ENCODE data around the gene IQCF6.
"Not testable (repeated sequence)": the region's sequence is repeated elsewhere in the genome, so short reads cannot be mapped to it uniquely, and the experiment has no call there.

The IQCF6 gene

DNA sequence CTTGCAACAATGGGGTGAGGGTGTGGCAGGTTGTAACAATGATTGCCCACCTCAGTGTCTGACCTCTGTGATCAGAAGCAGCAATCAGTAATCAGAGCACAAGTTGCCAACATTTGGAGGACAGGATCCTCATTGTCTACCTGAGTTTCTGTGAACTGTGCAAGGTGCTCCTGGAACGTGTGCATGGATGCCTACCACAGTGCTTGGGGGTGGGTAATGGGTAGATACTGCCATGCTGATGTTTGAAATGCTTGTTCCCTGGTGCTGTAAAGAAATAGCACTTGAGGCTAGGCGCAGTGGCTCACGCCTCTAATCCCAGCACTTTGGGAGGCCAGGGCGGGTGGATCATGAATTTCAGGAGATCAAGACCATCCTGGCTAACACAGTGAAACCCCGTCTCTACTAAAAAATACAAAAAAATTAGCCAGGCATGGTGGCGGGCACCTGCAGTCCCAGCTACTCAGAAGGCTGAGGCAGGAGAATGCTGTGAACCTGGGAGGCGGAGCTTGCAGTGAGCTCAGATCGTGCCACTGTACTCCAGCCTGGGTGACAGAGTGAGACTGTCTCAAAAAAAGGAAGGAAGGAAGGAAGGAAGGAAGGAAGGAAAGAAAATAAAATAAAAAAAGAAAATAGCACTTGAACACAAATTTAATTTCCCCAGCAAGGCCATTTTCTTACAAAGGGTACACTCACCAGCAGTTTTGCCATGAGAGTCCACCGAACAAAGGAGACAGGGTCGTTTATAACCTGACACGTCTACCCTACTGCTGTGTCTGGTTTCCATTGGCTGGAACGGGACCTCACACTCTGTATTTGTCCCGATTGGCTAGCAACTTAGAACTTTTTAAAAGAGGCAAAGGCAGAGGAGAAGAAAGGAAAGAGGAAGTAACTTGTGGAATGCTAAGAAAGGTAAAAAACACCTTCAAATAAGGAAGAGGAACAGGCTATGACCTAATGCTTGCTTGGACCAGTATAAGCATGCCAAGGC is 25.0 kb downstream of the IQCF6 start:
- not testable (repeated sequence) for H3K9ac ChIP-seq (ENCODE audit: low read depth, low read length); H3K36me3 ChIP-seq (ENCODE audit: insufficient read depth, low read depth, low read length); H3K9me3 ChIP-seq (ENCODE audit: insufficient read depth, low read depth, low read length); H3K4me1 ChIP-seq (ENCODE audit: insufficient read depth, low read length); H3K27me3 ChIP-seq (ENCODE audit: insufficient read depth, low read length); H3K27ac ChIP-seq (ENCODE audit: low read length); H3K4me3 ChIP-seq (ENCODE audit: low read length)

DNA sequence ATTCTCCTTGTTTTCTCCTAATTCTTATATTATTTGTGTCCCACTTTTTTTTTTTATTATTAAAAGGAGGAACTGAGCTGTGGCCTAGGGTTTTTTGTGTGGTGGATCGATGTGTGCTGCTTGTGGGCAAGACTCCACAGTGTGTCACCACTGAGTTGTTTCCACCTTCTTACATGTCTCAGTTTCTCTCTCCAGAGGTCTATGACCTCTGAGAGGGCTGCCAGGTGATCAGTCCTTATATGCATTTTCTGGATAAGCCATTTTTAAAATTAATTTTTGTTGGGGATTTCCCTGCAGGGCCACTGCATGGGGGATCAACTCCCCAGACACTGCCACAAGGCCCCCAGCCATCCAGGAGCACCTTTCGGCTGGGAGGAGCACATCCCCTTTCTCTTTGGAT is 27.8 kb downstream of the IQCF6 start:
- no peak overlapping the region for H3K27ac ChIP-seq (ENCODE audit: low read length)
- H3K36me3 ChIP-seq (ENCODE audit: insufficient read depth, low read depth, low read length): no peaks in the 10 kb centered on the region
- no peaks in the 10 kb centered on the region for H3K27me3 ChIP-seq (ENCODE audit: insufficient read depth, low read length)
- H3K4me3 ChIP-seq (ENCODE audit: low read length): no peak overlapping the region
- H3K9me3 ChIP-seq (ENCODE audit: insufficient read depth, low read depth, low read length): peaks cover 9% of the 10 kb centered on the region
- H3K9ac ChIP-seq (ENCODE audit: low read depth, low read length): no peak overlapping the region
- H3K4me1 ChIP-seq (ENCODE audit: insufficient read depth, low read length): peaks cover 9% of the 10 kb centered on the region; the same call in 1 of the 2 replicates

DNA sequence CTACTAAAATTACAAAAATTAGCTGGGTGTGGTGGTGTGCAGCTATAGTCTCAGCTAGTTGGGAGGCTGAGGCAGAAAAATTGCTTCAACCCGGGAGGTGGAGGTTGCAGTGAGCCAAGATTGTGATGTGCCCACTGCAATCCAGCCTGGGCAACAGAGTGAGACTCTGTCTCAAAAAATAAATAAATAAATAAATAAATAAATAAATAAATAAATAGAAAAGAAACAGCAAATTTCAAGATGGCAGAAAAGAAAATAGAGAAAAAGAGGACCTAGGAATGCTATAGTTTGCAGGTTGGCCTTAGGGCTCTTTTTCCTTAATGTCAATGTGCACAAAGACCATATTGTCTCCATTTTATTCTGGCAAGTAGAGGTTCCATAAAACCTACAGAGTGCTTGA is 28.2 kb downstream of the IQCF6 start:
- Histone ChIP-seq H3K27me3 (ENCODE audit: insufficient read depth, low read length) (no peaks in the 10 kb centered on the region), H3K4me1 (ENCODE audit: insufficient read depth, low read length) (peaks cover 9% of the 10 kb centered on the region; the same call in 1 of the 2 replicates), H3K4me3 (ENCODE audit: low read length) (no peak overlapping the region), H3K27ac (ENCODE audit: low read length) (no peak overlapping the region), H3K9me3 (ENCODE audit: insufficient read depth, low read depth, low read length) (peaks cover 9% of the 10 kb centered on the region), H3K36me3 (ENCODE audit: insufficient read depth, low read depth, low read length) (no peaks in the 10 kb centered on the region), H3K9ac (ENCODE audit: low read depth, low read length) (no peak overlapping the region)

DNA sequence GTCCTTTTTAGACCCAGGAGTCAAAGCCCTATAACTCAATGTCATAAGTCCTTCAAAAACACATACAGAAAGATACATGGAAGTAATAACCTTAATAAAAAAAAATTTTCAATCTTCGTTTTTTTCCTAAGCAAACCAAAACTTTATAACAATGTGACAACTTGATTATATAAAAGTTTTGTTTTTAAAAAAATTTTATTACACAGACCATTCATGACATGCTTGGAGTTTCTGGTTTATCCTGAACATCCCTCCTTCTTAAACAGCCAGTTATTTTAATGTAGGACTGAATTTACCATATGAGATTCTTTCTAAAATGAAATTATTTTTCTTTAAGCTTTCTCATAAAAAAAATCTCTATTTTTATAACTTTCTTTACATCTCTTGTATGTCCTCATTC is 30.7 kb downstream of the IQCF6 start:
- H3K27ac ChIP-seq (ENCODE audit: low read length): no peak overlapping the region
- H3K4me1 ChIP-seq (ENCODE audit: insufficient read depth, low read length): peaks cover 4% of the 10 kb centered on the region; the same call in 1 of the 2 replicates
- no peaks in the 10 kb centered on the region for H3K36me3 ChIP-seq (ENCODE audit: insufficient read depth, low read depth, low read length)
- H3K27me3 ChIP-seq (ENCODE audit: insufficient read depth, low read length): no peaks in the 10 kb centered on the region
- peaks cover 9% of the 10 kb centered on the region for H3K9me3 ChIP-seq (ENCODE audit: insufficient read depth, low read depth, low read length)
- H3K9ac ChIP-seq (ENCODE audit: low read depth, low read length): no peak overlapping the region
- H3K4me3 ChIP-seq (ENCODE audit: low read length): no peak overlapping the region

DNA sequence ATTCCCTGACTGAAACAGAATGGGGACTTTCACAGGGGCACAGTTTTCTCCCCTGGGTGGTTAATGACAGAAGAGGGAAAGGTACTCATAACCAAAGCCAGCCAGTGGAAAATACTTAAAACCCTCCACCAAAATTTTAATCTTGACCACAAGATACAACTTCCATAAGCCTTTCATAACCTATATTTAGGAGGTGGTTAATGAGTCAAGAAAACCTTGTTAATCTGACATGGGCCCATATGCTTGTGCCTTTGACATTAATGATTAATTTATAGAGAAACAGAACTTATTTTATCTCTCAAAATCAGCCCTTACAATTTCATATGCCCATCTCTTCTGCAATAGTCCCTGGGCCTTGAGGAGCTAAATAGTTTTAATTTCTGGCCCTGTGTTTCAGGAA is 31.2 kb downstream of the IQCF6 start:
- Histone ChIP-seq H3K27ac (ENCODE audit: low read length) (no peak overlapping the region), H3K9ac (ENCODE audit: low read depth, low read length) (no peak overlapping the region), H3K9me3 (ENCODE audit: insufficient read depth, low read depth, low read length) (peaks cover 9% of the 10 kb centered on the region), H3K4me3 (ENCODE audit: low read length) (no peak overlapping the region), H3K27me3 (ENCODE audit: insufficient read depth, low read length) (no peaks in the 10 kb centered on the region), H3K4me1 (ENCODE audit: insufficient read depth, low read length) (0 out of 2 replicates have a peak, but pooled peaks cover 4% of the 10 kb centered on the region), H3K36me3 (ENCODE audit: insufficient read depth, low read depth, low read length) (no peaks in the 10 kb centered on the region)

DNA sequence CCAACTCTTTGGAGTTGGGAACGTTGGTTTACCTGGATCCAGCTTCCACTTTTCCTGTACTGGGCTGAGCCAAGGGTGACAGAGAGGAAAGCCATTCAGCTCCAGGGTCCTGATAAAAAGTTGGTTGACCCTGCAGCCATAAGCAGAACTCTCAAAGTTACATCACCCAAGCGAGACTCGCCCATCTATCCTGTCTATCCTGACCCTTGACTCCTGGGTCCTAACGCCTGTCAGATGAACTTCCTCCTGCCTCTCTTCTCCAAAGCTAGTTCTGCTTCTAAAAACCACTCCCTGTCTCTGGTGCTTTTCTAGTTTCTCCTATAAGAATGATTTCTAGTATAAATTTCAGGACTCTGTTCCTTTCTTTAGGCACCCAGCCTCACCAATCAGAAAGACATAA is 36.1 kb downstream of the IQCF6 start:
- not testable (repeated sequence) for H3K27ac ChIP-seq (ENCODE audit: low read length); H3K9ac ChIP-seq (ENCODE audit: low read depth, low read length); H3K4me1 ChIP-seq (ENCODE audit: insufficient read depth, low read length); H3K9me3 ChIP-seq (ENCODE audit: insufficient read depth, low read depth, low read length); H3K36me3 ChIP-seq (ENCODE audit: insufficient read depth, low read depth, low read length); H3K27me3 ChIP-seq (ENCODE audit: insufficient read depth, low read length)
- 0 out of 2 replicates have a peak overlapping the region, but pooled peaks have one; percentile 1 for H3K4me3 ChIP-seq (ENCODE audit: low read length)

DNA sequence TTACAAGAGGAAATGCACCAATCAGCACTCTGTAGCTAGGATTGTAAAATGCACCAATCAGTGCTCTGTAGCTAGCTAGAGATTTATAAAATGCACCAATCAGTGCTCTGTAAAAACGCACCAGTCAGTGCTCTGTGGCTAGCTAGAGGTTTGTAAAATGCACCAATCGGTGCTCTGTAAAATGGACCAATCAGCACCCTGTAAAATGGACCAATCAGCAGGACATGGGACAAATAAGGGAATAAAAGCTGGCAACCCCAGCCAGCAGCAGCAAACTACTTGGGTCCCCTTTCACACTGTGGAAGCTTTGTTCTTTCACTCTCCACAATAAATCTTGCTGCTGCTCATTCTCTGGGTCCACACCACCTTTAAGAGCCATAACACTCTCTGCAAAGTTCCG is 36.7 kb downstream of the IQCF6 start:
- H3K27me3 ChIP-seq (ENCODE audit: insufficient read depth, low read length); H3K27ac ChIP-seq (ENCODE audit: low read length); H3K36me3 ChIP-seq (ENCODE audit: insufficient read depth, low read depth, low read length); H3K9ac ChIP-seq (ENCODE audit: low read depth, low read length); H3K4me1 ChIP-seq (ENCODE audit: insufficient read depth, low read length); H3K9me3 ChIP-seq (ENCODE audit: insufficient read depth, low read depth, low read length): not testable (repeated sequence)
- H3K4me3 ChIP-seq (ENCODE audit: low read length): 0 out of 2 replicates have a peak overlapping the region, but pooled peaks have one; percentile 1

DNA sequence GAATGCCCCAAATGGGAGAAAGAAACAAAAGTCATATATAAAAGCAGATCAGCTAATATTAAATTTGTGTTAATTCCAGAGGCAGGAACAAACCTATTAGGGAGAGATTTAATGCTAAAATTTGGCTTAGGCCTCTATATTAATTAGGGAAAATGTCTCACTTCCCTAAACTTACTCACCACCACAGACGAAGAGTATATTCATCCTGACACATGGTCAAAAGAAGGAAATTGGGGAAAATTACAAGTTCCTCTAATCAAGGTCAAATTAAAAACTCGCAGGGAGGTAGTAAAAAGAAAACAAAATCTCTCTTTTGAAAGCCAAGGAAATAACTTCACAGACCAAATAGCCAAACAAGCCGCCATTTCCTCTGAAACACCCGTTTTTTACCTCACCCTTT is 39.9 kb downstream of the IQCF6 start:
- no peak overlapping the region for H3K27ac ChIP-seq (ENCODE audit: low read length)
- H3K27me3 ChIP-seq (ENCODE audit: insufficient read depth, low read length): no peaks in the 10 kb centered on the region
- H3K9ac ChIP-seq (ENCODE audit: low read depth, low read length): no peak overlapping the region
- no peak overlapping the region for H3K4me3 ChIP-seq (ENCODE audit: low read length)
- no peaks in the 10 kb centered on the region for H3K9me3 ChIP-seq (ENCODE audit: insufficient read depth, low read depth, low read length)
- peaks cover 10% of the 10 kb centered on the region; the same call in 1 of the 2 replicates for H3K4me1 ChIP-seq (ENCODE audit: insufficient read depth, low read length)
- H3K36me3 ChIP-seq (ENCODE audit: insufficient read depth, low read depth, low read length): no peaks in the 10 kb centered on the region

DNA sequence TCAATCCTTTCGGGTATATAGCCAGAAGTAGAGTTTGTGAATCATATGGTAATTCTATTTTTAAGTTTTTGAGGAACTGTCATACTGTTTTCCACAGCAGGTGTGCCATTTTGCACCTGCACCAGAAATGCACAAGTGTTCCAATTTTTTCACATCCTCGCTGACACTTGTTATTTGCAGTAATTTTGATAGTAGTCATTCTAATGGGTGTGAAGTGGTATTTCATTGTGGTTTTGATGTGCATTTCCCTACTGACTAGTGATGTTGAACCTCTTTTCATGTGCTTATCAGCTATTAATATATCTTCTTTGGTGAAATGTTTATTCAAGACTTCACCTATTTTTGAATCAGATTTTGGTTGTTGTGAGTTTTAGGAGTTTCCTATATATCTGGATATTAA is 43.1 kb downstream of the IQCF6 start:
- no peaks in the 10 kb centered on the region for H3K36me3 ChIP-seq (ENCODE audit: insufficient read depth, low read depth, low read length)

DNA sequence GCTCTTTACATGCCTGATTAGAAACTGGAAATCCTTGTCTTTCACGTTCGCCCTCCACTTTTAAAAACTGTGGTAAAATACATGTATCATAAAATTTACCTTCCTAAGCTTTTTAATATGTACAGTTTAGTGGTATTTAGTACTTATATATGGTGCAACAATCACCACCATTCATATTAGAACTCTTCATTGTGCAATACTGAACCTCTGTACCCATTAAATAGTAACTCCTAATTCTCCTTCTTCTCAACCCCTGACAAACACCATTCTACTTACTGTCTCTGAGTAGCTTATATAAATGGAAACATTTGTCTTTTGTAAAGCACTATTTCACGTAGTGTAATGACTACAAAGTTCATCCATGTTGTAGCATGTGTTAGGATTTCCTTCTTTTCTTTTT is 44.0 kb downstream of the IQCF6 start:
- Histone ChIP-seq H3K4me3 (ENCODE audit: low read length) (peak overlapping the region; percentile 30; the same call in 1 of the 2 replicates), H3K9me3 (ENCODE audit: insufficient read depth, low read depth, low read length) (no peaks in the 10 kb centered on the region), H3K4me1 (ENCODE audit: insufficient read depth, low read length) (peaks cover 10% of the 10 kb centered on the region; the same call in 1 of the 2 replicates), H3K27ac (ENCODE audit: low read length) (no peak overlapping the region), H3K9ac (ENCODE audit: low read depth, low read length) (peak overlapping the region; percentile 60), H3K27me3 (ENCODE audit: insufficient read depth, low read length) (no peaks in the 10 kb centered on the region), H3K36me3 (ENCODE audit: insufficient read depth, low read depth, low read length) (no peaks in the 10 kb centered on the region)

More for the DNA sequence above, 43.1 kb downstream of the IQCF6 start:
- peaks cover 10% of the 10 kb centered on the region; the same call in 1 of the 2 replicates for H3K4me1 ChIP-seq (ENCODE audit: insufficient read depth, low read length)
- no peaks in the 10 kb centered on the region for H3K27me3 ChIP-seq (ENCODE audit: insufficient read depth, low read length)
- H3K9me3 ChIP-seq (ENCODE audit: insufficient read depth, low read depth, low read length): no peaks in the 10 kb centered on the region
- H3K9ac ChIP-seq (ENCODE audit: low read depth, low read length): no peak overlapping the region
- H3K4me3 ChIP-seq (ENCODE audit: low read length): no peak overlapping the region
- H3K27ac ChIP-seq (ENCODE audit: low read length): no peak overlapping the region

DNA sequence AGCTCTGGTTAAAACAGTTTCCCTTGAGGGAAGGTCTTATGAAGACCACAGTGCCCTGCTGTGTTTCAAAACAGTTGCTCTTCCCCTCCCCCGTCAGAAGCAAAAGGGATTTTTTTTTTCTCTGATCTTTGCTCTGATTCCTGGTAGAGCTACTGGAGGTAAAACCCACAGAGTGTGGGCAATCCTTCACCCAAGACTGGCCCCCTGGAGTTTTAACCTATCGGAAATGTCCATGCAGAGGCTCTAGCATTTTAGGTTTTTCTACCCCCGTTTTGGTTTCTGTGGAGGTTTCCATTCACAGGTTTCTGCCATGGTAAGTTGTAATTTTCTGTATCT is 44.5 kb downstream of the IQCF6 start:
- Histone ChIP-seq H3K36me3 (ENCODE audit: insufficient read depth, low read depth, low read length) (no peaks in the 10 kb centered on the region), H3K27ac (ENCODE audit: low read length) (no peak overlapping the region), H3K27me3 (ENCODE audit: insufficient read depth, low read length) (no peaks in the 10 kb centered on the region), H3K9me3 (ENCODE audit: insufficient read depth, low read depth, low read length) (no peaks in the 10 kb centered on the region), H3K9ac (ENCODE audit: low read depth, low read length) (peak overlapping the region; percentile 60), H3K4me1 (ENCODE audit: insufficient read depth, low read length) (peaks cover 10% of the 10 kb centered on the region; the same call in 1 of the 2 replicates), H3K4me3 (ENCODE audit: low read length) (peak overlapping the region; percentile 30; the same call in 1 of the 2 replicates)

Data from iPS-20b (cell line).